Inflammatory macrophage (primary cell): ENCODE measurements around the gene DRAXIN.
A peak's percentile ranks its signal among the peaks of the same experiment; 100 is the strongest.

Experiments used
- DNase-seq, 2 donors: peaks; one replicate each; pipeline ENCODE4 v3.0.0-alpha.2; 2020 to 2022

The DRAXIN gene

DNA sequence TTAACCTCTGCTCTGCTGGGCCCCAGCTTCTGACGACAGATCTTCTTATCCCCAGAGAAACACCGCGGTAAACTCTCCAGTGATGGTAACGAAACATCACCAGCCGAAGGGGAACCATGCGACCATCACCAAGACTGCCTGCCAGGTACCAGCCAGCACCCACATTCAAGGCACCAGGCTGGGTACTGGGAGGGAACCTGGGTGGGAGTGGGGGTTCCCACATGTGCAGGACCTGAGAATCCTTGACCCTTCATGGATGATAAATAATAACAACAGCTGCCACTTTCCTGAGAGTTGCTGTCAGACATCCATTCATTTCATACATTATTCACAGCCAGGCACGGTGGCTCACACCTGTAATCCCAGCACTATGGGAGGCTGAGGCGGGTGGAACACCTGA is 20.8 kb downstream of the DRAXIN start:
- DNase-seq, result no peak

- no peak for DNase-seq
Measured at GRCh38 chr1:11713095-11713494, 21.6 kb downstream of the DRAXIN start.

DNA sequence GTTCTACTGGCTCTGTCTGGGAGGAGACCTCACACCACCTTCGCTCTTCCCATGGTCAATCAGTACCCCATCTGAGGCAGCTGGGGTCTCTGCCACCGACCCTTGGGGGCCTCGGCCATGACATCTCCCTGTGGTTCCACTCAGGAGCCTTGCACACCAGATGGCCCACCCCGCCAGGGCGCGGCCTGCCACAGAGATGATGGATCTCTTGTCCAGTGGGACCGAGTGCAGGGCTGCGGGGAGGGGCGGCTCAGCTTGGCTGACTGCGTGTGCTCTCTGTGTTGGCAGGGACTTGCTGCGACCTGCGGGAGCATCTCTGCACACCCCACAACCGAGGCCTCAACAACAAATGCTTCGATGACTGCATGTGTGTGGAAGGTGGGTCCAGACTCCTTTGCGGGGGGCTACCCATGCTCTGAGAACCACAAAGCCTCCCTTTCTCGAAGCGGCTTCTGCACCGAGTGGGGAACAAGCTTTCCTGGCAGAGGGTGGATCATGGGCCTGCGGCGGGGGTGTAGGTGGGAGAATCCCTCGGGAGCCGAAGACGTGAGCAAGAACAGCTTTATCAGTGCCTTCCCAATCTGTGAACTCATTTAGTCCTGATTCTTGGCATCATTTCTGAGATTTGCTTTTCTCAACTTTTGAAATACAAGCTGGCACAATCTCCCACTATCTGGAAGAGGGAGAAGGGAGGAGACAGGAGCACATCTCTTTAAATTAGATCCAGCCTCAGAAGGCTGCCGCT is 23.5 kb downstream of the DRAXIN start:
- no peak for DNase-seq

GRCh38 chr1:11719313-11720032 is 28.0 kb downstream of the DRAXIN start:
- peak; percentile 86 to 90 for DNase-seq

DNA sequence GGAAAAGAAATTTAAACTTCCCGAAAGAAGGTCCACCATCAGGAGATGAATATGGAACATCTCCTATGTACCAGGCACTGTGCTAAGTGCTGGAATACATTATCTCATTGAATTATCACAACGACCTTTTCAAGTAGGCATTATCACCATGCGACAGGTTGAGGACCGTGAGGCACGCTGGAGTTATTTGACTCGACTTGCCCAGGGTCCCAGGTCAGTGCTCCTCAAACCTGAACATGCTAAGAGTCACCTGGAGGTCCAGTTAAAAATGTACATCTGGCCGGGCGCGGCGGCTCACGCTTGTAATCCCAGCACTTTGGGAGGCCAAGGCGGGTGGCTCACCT is 28.5 kb downstream of the DRAXIN start:
- DNase-seq, result no peak

DNA sequence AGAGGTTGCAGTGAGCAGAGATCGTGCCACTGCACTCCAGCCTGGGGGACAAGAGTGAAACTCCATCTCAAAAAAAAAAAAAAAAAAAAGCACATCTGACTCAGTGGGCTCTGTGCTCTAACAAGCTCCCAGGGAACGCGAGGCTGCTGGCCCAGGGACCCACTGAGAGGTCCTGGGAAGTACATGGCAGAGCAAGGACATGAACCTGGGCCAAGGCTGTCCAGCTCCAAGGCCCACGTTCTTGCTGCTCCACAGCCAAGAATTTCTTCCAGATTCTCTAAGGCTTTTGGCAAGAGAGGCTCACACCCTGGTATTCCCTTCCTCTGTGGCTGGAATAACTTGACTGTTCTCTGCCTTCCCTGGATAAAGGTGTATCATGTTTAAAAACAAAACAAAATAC is 29.0 kb downstream of the DRAXIN start:
- DNase-seq, result no peak

- no peak for DNase-seq
Measured at GRCh38 chr1:11721311-11721710, 29.8 kb downstream of the DRAXIN start.

GRCh38 chr1:11722538-11722937 is 31.0 kb downstream of the DRAXIN start:
- no peak for DNase-seq

GRCh38 chr1:11725616-11726015 is 34.1 kb downstream of the DRAXIN start:
- DNase-seq, result peak; percentile 57 to 73

GRCh38 chr1:11727119-11727518 is 35.6 kb downstream of the DRAXIN start:
- DNase-seq, result no peak

DNA sequence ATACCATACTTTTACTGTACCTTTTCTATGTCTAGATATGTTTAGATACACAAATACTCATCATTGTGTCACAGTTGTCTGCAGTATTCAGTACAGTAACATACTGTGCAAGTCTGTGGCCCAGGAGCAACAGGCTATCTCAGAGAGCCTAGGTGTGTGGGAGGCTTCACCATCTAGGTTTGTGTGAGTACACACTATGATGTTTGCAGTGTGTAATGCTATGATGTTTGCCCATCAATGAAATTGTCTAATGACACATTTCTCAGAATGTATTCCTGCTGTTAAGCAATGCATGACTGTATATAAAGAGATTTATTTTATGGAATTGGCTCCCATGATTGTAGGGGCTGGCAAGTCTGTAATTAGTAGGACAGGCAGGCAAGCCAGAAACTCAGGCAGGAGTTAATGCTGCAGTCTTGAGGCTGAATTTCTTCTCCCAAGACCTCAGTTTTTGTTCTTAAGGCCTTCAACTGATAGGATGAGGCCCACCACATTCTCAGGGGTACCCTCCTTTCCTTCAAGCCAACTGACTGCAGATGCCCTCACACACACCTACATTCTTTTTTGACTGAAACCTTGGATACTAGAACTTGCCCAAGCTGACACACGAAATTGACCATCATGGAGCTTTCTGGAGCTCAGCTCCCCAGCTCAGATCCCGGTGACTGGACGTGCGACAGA is 36.8 kb downstream of the DRAXIN start:
- DNase-seq, result no peak

DNA sequence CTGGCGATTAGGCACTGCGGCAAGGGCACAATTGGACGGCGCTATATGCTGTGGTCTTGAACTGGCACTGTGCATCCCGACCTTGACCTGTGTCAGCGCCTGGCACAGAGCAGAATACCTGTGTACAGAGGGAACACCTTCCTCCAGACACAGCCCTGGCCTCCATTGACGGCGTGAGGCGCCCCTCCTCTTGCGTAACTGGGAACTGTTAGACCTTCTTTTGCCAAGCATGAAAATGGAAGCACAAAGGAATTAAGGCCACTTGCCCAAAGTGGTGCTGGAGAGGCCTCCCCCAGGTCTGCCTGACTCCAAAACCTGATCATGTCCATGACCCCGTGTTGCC is 37.6 kb downstream of the DRAXIN start:
- no peak for DNase-seq

- DNase-seq, result peak in 1 of 2 donors; percentile 14
Measured at GRCh38 chr1:11729498-11730428, 38.3 kb downstream of the DRAXIN start.

- peak; percentile 90 for DNase-seq
Measured at GRCh38 chr1:11730429-11730891, 39.0 kb downstream of the DRAXIN start.

DNA sequence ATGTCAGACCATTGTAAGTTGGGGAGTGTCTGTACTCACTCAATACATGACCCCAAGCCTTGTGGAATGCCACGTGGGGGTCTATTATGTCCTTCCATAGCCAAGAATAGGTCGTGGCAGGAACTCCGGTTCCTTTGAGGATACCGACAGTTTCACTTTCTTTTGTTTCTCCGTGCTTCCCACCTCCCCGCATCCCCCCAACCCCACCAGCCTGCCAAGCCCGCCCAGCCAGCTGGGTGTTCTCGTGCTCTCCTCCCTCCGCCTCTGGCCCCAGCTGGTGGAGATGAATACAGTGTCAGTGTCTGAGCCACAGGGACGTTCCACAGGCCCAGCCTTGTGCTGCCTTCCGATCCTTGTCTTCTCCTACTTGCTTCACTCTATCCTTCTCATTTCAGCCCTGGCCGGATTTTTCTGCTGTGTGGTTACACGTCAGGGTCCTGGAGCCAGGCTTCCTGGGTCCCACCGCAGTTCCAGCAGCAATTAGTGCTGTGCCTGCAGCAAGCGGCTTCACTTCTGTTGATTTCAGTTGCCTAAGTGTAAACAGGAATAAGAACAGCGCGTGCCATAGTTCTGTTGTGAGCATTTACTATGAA is 40.3 kb downstream of the DRAXIN start:
- DNase-seq, result peak; percentile 21 to 46

- DNase-seq, result no peak
Measured at GRCh38 chr1:11733306-11733705, 41.8 kb downstream of the DRAXIN start.

DNA sequence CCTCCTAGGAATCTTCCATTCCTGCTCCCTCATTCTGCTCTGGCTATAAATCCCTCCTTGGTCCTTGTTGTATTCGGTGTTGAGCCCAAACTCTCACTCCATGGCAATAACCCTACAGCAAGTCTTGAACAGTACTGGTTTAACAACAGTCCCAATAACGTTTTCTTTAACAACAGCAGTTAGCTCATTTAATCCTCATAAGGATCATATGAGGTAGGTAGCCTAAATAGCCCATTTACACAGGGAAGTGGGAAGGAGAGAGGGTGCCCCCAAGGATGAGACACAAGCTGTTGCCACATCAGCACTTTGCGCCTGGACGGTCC is 44.0 kb downstream of the DRAXIN start:
- DNase-seq, result no peak

DNA sequence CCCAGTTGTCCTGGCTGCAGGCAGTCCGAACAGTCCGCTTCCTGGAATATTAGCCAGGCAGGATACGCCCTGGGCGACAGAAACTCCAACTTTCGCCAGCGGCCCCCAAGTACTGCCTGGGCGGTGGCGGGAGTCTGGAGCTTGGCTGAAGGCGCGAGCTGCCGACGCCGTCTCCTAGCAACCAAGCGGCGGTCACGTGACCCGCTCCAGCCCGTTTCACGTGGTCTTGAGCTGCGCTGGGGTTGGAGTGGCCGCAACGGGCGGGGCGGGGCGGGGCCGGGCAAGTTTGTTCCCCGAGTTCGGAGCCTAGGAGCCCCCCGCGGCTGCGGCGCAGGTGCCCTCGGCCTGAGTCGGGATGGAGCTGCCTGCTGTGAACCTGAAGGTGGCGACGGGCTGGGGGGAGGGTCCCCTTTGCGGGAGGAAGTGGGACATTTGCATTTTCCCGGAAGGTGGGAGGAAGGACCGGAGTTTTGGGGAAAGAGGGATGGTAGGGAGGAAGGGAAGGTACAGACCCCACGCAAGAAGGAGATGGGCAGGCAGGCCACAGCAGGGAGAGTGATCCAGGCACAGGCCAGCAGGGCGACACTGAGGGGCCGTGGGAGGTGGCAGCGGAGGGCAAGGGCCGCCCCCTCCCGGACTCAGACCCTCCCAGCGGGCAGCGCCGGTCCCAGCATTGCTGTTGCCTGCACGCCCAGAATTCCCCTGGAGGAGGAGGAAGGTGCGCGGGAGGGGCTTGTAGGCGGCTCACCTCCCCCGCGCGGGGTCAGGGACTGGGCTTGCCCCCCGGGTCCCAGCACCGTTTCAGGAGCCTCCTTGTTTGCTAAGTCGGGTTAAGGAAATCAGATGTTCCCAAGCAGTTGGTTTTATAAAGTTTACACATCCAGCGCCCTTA is 44.6 kb downstream of the DRAXIN start, which contains the start of gene AGTRAP:
Gene AGTRAP (plus strand): TSS at position 283 of the 892 bp plus-strand sequence. CDS start 73 bp downstream, at position 356.
- DNase-seq, result peak; percentile 92 to 95

GRCh38 chr1:11736746-11737639 is 45.5 kb downstream of the DRAXIN start:
- DNase-seq, result peak; percentile 90 to 93

DNA sequence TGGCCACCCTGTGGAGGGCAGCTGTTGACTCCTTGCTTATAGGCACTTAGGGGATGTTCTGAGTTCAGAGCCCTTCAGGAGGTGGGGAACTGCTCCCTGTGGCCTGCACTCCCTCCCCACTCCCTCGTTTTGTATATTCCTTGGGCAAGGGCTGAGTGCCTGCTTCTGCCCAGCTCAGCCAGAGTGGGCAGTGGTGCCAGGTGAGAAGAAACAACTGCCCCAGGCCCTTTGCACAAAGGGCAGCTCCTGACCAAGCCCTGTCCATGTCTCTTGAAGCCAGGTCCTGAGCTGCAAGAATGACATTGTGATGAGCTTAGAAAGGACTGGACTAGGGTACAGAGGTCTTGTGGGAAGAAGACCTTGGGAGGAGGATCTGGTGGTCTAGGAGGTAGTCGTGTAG is 46.6 kb downstream of the DRAXIN start:
- no peak for DNase-seq
